NCI-H446 (cell line): ENCODE results near the gene XIST.
"Not testable (repeated sequence)": the region's sequence is repeated elsewhere in the genome, so short reads cannot be mapped to it uniquely, and the experiment has no call there.

Experiments
- DNase-seq, 2 experiments: peaks; one replicate each; lab custom pipeline; 2025; lab: John Stamatoyannopoulos, UW

XIST gene

GRCh38 chrX:73804109-73804508, 48.4 kb downstream of the XIST start:
- DNase-seq, result not testable (repeated sequence)

- no peak for DNase-seq
Observed at GRCh38 chrX:73799888-73800287, 52.6 kb downstream of the XIST start.

- not testable (repeated sequence) for DNase-seq
Observed at GRCh38 chrX:73792511-73792910, 60.0 kb downstream of the XIST start.

- no peak for DNase-seq
Observed at GRCh38 chrX:73785493-73785892, 67.0 kb downstream of the XIST start.
